ENCODE data around the gene TUBGCP6.

Gene TUBGCP6

DNA sequence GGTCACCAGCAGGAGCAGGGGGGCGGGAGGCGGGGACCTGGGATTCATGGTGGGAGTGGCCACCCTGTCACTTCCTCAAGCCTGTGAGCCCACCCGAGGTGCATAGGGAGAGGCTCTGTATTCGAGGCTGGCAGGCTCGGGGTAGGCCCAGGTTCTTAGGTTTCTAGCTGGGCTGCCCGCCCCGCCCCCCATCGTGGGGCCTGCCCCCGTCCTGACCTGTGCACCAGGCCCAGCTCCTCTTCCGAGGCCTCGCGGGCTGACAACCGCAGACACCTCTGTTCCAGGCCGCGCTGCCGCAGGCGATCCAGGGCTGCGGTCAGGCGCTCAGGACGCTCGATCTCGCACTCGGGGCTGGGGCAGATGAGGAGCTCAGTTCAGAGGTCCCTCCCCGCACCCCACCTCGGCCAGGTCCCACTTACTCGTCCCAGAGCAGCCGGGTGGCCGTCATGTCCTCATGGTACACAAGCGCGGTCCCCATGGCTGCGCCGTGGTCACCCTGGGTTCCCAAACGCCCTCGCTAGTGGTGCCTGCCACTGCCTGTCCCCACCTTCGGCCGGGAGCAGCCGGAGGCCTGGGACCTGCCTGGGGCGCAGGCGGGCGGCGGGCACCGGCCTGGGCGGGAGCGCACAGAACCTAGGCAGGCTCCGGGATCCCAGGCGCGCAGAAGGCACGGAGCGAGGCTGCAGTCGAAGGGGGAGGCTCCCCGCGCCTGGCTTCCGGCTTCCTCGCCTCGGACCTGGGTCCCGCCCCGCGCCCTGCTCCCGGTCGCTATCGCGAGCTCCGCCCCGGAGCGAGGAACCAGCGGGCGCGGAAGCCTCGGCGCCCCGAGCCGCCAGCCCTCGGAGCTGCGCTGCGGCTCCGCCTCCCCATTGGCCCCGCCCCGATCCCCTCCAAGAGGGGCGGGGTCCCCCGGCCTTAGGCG is 6.0 kb upstream of the TUBGCP6 start, which contains the start of gene HDAC10:
Gene HDAC10 (minus strand): TSS at position 711 of the 922 bp plus-strand sequence. CDS start 233 bp downstream, at position 478.
- DNase-seq, result peak; percentile 80

DNA sequence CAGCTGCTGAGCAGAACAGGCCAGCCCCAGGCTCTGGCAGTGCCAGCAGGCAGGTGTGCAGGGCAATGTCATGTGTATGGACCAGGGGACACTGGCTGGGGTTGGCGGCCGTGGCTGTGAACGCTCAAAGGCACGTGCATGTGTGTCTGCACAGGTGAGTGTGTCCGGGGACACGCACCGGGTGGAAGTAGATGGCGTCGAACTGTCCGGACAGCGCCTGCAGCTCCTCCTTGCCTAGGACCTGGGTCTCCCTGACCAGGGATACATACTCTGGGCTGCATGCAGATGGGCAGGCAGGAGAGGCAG is 5.4 kb upstream of the TUBGCP6 start:
- DNase-seq, result no peak

GRCh38 chr22:50249341-50250248 is 4.8 kb upstream of the TUBGCP6 start:
- no peak for DNase-seq

DNA sequence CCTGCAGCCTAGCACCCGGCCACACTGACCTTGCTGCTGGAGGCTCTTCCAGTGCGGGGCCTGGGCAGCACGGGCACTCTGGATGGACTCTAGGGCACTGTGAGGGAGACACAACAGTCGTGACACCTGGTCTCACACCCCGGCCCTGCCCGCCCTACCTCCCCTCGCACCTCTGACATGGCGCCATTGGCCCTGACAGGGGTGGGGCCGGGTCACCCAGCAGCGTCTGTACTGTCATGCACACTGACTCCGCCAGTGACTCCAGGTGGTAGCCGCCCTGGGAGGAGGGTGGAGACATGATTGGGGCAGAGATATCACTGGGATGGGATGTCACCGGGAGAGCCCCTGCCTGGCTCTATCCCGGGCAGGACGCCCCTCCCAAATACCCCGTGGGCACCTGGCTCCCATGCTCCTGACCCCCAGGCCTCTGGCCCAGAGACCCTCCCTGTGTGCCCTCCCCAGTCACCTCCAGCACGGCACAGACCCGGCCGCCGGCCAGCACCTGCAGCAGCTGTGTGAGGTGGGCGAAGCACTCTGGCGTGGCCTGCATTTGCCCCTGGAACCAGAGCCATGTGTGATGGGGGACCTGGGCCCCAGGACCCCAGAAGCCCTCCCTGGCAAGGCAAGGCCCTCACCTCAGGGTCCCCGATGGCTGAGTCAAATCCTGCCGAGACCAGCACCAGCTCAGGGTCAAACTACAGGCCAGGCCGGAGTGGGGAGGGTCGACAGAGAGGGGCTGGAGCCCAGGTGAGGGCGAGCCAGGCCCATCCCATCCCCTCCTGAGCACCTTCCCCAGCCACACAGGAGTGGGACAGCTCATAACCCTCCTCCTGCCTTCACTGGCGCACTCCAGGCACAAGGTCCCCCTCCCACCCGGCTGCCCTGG is 3.6 kb upstream of the TUBGCP6 start:
- no peak for DNase-seq

GRCh38 chr22:50247748-50248147 is 2.9 kb upstream of the TUBGCP6 start:
- DNase-seq, result peak; percentile 76

- no peak for DNase-seq
Measured at GRCh38 chr22:50246242-50247175, 1.7 kb upstream of the TUBGCP6 start.

GRCh38 chr22:50245214-50246072 is 620 bp upstream of the TUBGCP6 start:
- no peak for DNase-seq

DNA sequence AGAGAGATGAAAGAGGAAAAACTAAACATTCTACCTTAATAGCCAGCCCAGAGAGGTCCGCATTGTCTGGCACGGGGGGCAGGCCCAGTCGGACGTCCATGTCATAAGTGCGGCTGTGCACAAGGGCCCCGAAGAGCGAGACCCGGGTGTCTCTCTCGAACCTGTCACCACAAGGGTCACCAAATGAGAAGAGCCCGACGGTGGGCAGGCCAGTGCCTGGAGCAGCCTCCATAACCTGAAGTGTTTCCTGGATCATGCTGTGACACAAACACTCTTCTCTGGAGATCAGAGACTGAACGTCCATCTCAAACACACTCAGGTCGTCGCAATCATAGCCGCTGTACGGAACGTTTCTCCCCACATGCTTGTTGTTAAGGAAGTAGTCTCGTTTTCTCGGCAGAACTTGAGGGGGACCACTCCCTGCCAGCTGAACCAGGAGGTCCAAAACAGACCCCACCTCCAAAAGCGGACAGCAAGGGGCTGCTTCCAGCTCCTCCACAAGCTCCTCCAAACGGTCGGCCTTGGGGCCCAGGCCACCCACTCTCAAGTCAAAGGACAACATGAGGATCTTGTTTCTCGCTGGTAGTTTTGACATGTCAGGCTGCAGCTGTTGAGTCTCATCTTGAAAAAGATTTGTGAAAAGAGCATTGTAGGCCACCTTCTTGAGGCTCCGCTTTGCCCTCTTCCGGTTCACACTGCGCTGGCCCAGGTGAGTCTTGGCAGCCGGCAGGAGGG is 971 bp downstream of the TUBGCP6 start:
- DNase-seq, result no peak

DNA sequence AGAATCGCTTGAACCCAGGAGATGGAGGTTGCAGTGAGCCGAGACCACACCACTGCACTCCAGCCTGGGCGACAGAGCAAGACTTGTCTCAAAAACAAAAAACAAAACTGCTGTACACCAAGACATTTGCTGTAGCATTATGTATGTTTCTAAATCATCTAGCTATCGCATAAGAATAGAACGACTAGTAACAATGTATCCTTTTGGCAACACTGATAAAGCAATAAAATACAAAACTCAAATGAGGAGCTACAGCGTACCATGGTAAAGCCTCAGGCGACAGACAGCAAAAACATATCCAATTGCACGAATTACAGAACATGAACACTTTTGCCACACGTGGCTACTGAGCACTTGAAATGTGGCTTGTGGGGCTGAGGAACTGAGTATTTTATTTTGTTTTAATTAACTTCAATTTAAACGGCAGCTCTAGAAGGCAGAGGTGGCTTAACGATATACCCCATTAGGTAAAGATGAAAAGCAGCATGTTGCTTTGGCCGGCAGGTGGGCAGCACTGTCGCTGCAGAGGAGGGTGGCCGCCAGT is 2.3 kb downstream of the TUBGCP6 start:
- no peak for DNase-seq

DNA sequence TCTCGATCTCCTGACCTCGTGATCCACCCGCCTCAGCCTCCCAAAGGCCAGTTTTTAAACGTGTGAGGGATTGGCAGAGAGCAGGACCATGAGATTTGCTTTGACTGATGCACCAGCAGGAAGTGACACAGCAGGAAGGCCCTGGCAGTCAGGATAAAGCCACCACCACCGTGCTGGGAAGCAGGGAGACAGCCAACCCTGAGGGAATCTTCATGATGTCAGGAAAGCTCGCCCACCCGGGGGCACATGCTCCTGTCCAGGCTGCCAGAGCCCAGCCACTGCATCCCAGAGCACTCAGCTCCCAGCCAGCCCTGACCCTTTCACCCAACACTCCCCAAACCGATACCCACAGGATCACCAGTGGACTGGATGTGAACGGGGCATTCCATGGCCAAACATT is 6.1 kb downstream of the TUBGCP6 start:
- no peak for DNase-seq

- DNase-seq, result no peak
Measured at GRCh38 chr22:50236731-50237409, 8.0 kb downstream of the TUBGCP6 start.

DNA sequence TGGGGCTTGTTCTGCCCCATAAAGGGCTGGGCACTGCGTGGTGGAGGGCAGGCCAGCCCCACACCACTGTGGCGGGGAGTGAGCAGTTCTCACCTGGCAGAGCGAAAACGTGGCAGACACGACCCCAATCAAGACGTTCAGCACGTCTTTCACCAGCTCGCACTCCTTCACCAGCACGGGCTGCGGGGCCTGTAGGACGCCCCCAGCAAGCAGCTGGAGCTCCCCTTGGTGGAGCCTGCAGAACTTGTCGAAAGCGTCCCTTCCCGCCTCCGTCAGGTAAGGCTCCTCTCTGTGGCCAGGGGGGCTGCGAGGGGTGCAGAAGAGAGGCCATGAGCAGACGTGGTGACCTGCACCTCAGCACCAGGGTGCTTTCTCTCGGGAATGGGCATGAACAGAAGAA is 11.6 kb downstream of the TUBGCP6 start:
- DNase-seq, result no peak

DNA sequence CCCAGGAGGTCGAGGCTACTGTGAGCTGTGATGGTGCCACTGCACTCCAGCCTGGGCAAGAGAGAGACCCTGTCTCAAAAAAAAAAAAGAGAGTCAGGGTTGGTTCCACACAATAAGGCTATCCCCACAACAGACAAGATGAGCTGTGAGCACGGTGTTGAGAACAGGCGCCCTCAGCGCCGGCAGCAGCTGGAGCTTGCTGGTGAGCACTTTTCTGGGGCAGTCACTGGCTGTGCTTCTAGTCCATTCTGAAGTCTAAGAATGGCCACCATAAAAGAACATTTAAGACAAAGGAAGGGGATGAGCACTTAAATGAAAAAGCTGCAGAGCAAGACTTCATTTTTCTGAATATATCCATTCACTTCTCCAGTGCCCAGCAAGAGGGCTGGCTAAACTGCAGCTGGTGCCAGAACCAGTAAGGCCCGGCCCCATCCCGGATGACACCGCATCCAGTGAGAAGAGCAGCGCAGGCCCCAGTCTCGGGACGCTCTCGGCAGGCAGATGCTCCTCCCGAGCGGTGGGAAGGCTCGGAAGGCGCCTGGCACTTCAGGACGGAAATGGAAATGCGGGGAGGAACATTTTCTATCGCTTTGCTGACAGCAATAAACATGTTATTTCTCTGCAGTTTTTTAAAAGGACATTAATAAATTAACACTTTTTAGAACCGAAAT is 12.2 kb downstream of the TUBGCP6 start:
- DNase-seq, result no peak

GRCh38 chr22:50229370-50229769 is 15.5 kb downstream of the TUBGCP6 start:
- no peak for DNase-seq

DNA sequence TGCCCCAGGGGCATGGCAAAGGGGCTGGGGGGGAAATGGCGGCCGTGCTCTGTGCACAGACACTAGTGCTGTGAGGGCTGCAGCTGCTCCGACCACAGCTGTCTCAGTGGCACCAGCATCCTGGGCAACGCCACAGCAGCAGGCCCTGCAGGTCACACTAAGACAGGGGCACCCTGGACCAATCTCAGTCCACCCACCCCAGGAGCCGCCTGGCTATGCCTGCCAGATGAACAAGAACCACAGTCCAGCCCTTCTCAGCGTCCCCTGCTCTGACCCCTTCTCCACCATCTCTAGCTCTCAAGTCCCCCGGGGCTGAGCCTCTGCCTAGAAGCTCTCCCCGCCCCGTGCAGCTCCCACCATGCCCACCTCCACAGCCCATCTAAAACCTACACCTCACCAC is 16.5 kb downstream of the TUBGCP6 start:
- no peak for DNase-seq

GRCh38 chr22:50227579-50228215 is 17.1 kb downstream of the TUBGCP6 start:
- DNase-seq, result no peak

- DNase-seq, result no peak
Measured at GRCh38 chr22:50226875-50227165, 18.0 kb downstream of the TUBGCP6 start.

All from CD4-positive, alpha-beta T cell treated with Interferon gamma for 1 hour (primary cell).